ENCODE results near the gene PYGM. TPM values are rescaled to one million over a fixed set of nuclear protein-coding genes. Genes with fewer than 3 reads are reported as not detected.
"Not testable (repeated sequence)": the region's sequence is repeated elsewhere in the genome, so short reads cannot be mapped to it uniquely, and the experiment has no call there.

Gene PYGM
- total and polyA plus RNA-seq, 2 donors (not counting 1 experiment from before 2014, with no cell fraction given): 0.50 to 1.9 TPM

GRCh38 chr11:64710418-64711137 lies 49.2 kb downstream of the PYGM start:
- Histone ChIP-seq H3K27me3 (ENCODE audit: control insufficient read depth, insufficient read depth, low read length) (peaks cover 38% of the 10 kb centered on the region), H3K9ac (ENCODE audit: insufficient read depth, low read length) (no peak overlapping the region), H3K79me2 (ENCODE audit: control insufficient read depth, insufficient read depth, low read length) (no peaks in the 10 kb centered on the region), H3K4me2 (ENCODE audit: extremely low read depth, insufficient read depth, low read length) (no peak overlapping the region), H4K20me1 (ENCODE audit: control insufficient read depth, extremely low read depth, insufficient read depth, low read length) (no peaks in the 10 kb centered on the region), H3K27ac (ENCODE audit: insufficient read depth, low read length) (no peak overlapping the region), H3K9me3 (ENCODE audit: control insufficient read depth, insufficient read depth, low read depth, low read length) (no peaks in the 10 kb centered on the region), H2AFZ (ENCODE audit: low read length) (no peak overlapping the region), H3K4me1 (ENCODE audit: control insufficient read depth, extremely low read depth, insufficient read depth, low read length) (no peaks in the 10 kb centered on the region), H3K4me3 (replicated peaks in 1 of 4; ENCODE audit: control extremely low read depth in 1 of 4, insufficient read depth in 1 of 4, low read depth in 3 of 4, low read length in 4 of 4) (no peak overlapping the region), H3K36me3 (ENCODE audit: control insufficient read depth, insufficient read depth, low read length) (no peaks in the 10 kb centered on the region)
- peak; percentile 25 to 31 for DNase-seq (ENCODE audit: low read depth in 2 of 2)
- no peak for TF ChIP-seq EZH2 (IDR thresholded peaks at IDR 0.05; ENCODE audit: low read length, missing control alignments)

DNA sequence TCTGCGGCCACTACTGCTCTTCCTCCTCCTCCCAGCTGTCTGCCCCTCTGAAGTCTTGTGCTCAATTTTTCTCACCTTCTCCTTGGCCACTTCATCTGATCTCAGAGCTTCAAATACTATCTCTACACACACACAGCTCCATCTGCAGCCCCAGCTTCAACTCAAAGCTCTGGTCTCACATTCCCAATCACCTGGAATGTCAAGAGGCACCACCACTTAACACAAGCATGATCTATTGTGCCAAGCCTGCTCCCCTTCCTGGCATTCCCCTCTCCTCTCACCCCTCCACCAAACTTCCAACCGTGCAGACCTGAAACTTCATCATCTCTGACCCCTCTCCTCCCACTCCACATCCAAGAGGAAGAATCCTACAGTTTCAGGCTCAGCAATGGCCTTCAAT lies 54.3 kb downstream of the PYGM start:
- H3K4me2 ChIP-seq (ENCODE audit: extremely low read depth, insufficient read depth, low read length): no peak overlapping the region
- DNase-seq (ENCODE audit: low read depth in 2 of 2): no peak
- H3K79me2 ChIP-seq (ENCODE audit: control insufficient read depth, insufficient read depth, low read length): no peaks in the 10 kb centered on the region
- H3K4me1 ChIP-seq (ENCODE audit: control insufficient read depth, extremely low read depth, insufficient read depth, low read length): no peaks in the 10 kb centered on the region
- no peak overlapping the region for H2AFZ ChIP-seq (ENCODE audit: low read length)
- no peaks in the 10 kb centered on the region for H4K20me1 ChIP-seq (ENCODE audit: control insufficient read depth, extremely low read depth, insufficient read depth, low read length)
- no peak overlapping the region for H3K4me3 ChIP-seq (replicated peaks in 1 of 4; ENCODE audit: control extremely low read depth in 1 of 4, insufficient read depth in 1 of 4, low read depth in 3 of 4, low read length in 4 of 4)
- H3K9me3 ChIP-seq (ENCODE audit: control insufficient read depth, insufficient read depth, low read depth, low read length): no peaks in the 10 kb centered on the region
- no peak overlapping the region for H3K27ac ChIP-seq (ENCODE audit: insufficient read depth, low read length)
- H3K36me3 ChIP-seq (ENCODE audit: control insufficient read depth, insufficient read depth, low read length): no peaks in the 10 kb centered on the region
- TF ChIP-seq CTCF (conservative IDR thresholded peaks at IDR 0.05 in 1 of 2, IDR thresholded peaks at IDR 0.05 in 1 of 2; ENCODE audit: low read depth in 1 of 2, low read length in 2 of 2) (no peak), EZH2 (IDR thresholded peaks at IDR 0.05; ENCODE audit: low read length, missing control alignments) (no peak)
- peaks cover 19% of the 10 kb centered on the region for H3K27me3 ChIP-seq (ENCODE audit: control insufficient read depth, insufficient read depth, low read length)
- no peak overlapping the region for H3K9ac ChIP-seq (ENCODE audit: insufficient read depth, low read length)

DNA sequence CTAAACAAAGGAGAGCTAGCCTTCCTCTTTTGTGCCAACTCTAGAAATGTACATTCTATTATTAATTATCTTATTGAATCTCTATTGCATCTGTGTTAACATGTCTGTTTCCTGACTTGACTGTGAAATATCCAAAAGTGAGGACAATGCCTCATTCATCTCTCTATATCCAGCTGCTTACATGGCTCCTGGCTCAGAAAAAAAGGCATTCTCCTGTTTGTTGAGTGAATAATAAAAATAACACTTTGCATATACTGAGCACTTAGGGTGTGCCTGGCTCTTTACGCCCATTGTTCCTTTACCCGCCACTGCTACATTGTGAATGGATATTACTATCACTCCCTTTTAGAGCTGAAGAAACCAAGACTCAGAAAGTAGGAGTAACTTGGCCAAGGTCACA lies 56.7 kb downstream of the PYGM start:
- DNase-seq (ENCODE audit: low read depth in 2 of 2): no peak
- Histone ChIP-seq H3K4me3 (replicated peaks in 1 of 4; ENCODE audit: control extremely low read depth in 1 of 4, insufficient read depth in 1 of 4, low read depth in 3 of 4, low read length in 4 of 4) (no peak overlapping the region), H4K20me1 (ENCODE audit: control insufficient read depth, extremely low read depth, insufficient read depth, low read length) (no peaks in the 10 kb centered on the region), H3K27me3 (ENCODE audit: control insufficient read depth, insufficient read depth, low read length) (peaks cover 31% of the 10 kb centered on the region), H3K9me3 (ENCODE audit: control insufficient read depth, insufficient read depth, low read depth, low read length) (no peaks in the 10 kb centered on the region), H3K79me2 (ENCODE audit: control insufficient read depth, insufficient read depth, low read length) (no peaks in the 10 kb centered on the region), H3K4me2 (ENCODE audit: extremely low read depth, insufficient read depth, low read length) (no peak overlapping the region), H3K36me3 (ENCODE audit: control insufficient read depth, insufficient read depth, low read length) (no peaks in the 10 kb centered on the region), H3K4me1 (ENCODE audit: control insufficient read depth, extremely low read depth, insufficient read depth, low read length) (no peaks in the 10 kb centered on the region), H2AFZ (ENCODE audit: low read length) (no peak overlapping the region), H3K9ac (ENCODE audit: insufficient read depth, low read length) (no peak overlapping the region), H3K27ac (ENCODE audit: insufficient read depth, low read length) (no peak overlapping the region)
- no peak for TF ChIP-seq EZH2 (IDR thresholded peaks at IDR 0.05; ENCODE audit: low read length, missing control alignments)
- TF ChIP-seq CTCF (conservative IDR thresholded peaks at IDR 0.05 in 1 of 2, IDR thresholded peaks at IDR 0.05 in 1 of 2; ENCODE audit: low read depth in 1 of 2, low read length in 2 of 2): no peak

GRCh38 chr11:64701956-64702355 lies 57.8 kb downstream of the PYGM start:
- H2AFZ ChIP-seq (ENCODE audit: low read length); H3K4me1 ChIP-seq (ENCODE audit: control insufficient read depth, extremely low read depth, insufficient read depth, low read length); H4K20me1 ChIP-seq (ENCODE audit: control insufficient read depth, extremely low read depth, insufficient read depth, low read length); H3K9me3 ChIP-seq (ENCODE audit: control insufficient read depth, insufficient read depth, low read depth, low read length); H3K36me3 ChIP-seq (ENCODE audit: control insufficient read depth, insufficient read depth, low read length); H3K9ac ChIP-seq (ENCODE audit: insufficient read depth, low read length); H3K4me2 ChIP-seq (ENCODE audit: extremely low read depth, insufficient read depth, low read length); DNase-seq (ENCODE audit: low read depth in 2 of 2); H3K27ac ChIP-seq (ENCODE audit: insufficient read depth, low read length); H3K79me2 ChIP-seq (ENCODE audit: control insufficient read depth, insufficient read depth, low read length); H3K4me3 ChIP-seq (replicated peaks in 1 of 4; ENCODE audit: control extremely low read depth in 1 of 4, insufficient read depth in 1 of 4, low read depth in 3 of 4, low read length in 4 of 4): not testable (repeated sequence)
- peaks cover 34% of the 10 kb centered on the region for H3K27me3 ChIP-seq (ENCODE audit: control insufficient read depth, insufficient read depth, low read length)

Measured in fibroblast of lung (primary cell).